Chondrocyte (in vitro differentiated cells): ENCODE results near the gene CDH16. TPM values are rescaled to one million over a fixed set of nuclear protein-coding genes. Genes with fewer than 3 reads are reported as not detected.

ENCODE experiments used
- DNase-seq: peaks from one replicate; pipeline ENCODE4 v3.0.0; 2021; ENCODE audit warnings: mixed read lengths, low spot score
- H3K27ac Mint-ChIP-seq: one replicate; pipeline ENCODE4 v1.8.0; 2021; ENCODE audit warnings: mild to moderate bottlenecking, moderate library complexity, mixed read lengths; ENCODE audit not compliant: unreplicated experiment
- H3K27me3 Mint-ChIP-seq: 2 replicates; pipeline ENCODE4 v1.8.0; 2021; ENCODE audit warnings: low read depth, mixed read lengths
- H3K36me3 Mint-ChIP-seq: 2 replicates; pipeline ENCODE4 v1.8.0; 2021; ENCODE audit warnings: low read depth, mixed read lengths
- H3K4me1 Mint-ChIP-seq: 2 replicates; pipeline ENCODE4 v1.8.0; 2021; ENCODE audit warnings: low read depth, mild to moderate bottlenecking, mixed read lengths
- H3K4me3 Mint-ChIP-seq: one replicate; pipeline ENCODE4 v1.8.0; 2021; ENCODE audit warnings: mild to moderate bottlenecking, moderate library complexity, mixed read lengths; ENCODE audit not compliant: unreplicated experiment
- H3K9me3 Mint-ChIP-seq: 2 replicates; pipeline ENCODE4 v1.8.0; 2021; ENCODE audit warnings: low read depth, mixed read lengths
- total RNA-seq: library from RNA; stranded (reverse); gene quantifications from 3 replicates; pipeline ENCODE4 v1.2.1, GENCODE V29; 2021
- TF ChIP-seq, protein P1 (sequence below): fragments of 200-600 bp; sonication (generic); IDR thresholded peaks from 2 replicates; pipeline ENCODE4 v1.5.0; 2021; ENCODE audit warnings: antibody characterized with exemption, mild to moderate bottlenecking, moderate library complexity

The CDH16 gene
- total RNA-seq, 1 donor from 2014 or later = not detected

GRCh38 chr16:66903544-66904427 lies 14.9 kb downstream of the CDH16 start:
- H3K27ac Mint-ChIP-seq = peak overlapping the region; percentile 61
- peak; percentile 69 for DNase-seq
- peaks cover 6% of the 10 kb centered on the region for H3K27me3 Mint-ChIP-seq
- no peak overlapping the region for H3K4me3 Mint-ChIP-seq
- H3K4me1 Mint-ChIP-seq = peaks cover 48% of the 10 kb centered on the region
- no peaks in the 10 kb centered on the region for H3K36me3 Mint-ChIP-seq
- TF ChIP-seq, protein P1, sequence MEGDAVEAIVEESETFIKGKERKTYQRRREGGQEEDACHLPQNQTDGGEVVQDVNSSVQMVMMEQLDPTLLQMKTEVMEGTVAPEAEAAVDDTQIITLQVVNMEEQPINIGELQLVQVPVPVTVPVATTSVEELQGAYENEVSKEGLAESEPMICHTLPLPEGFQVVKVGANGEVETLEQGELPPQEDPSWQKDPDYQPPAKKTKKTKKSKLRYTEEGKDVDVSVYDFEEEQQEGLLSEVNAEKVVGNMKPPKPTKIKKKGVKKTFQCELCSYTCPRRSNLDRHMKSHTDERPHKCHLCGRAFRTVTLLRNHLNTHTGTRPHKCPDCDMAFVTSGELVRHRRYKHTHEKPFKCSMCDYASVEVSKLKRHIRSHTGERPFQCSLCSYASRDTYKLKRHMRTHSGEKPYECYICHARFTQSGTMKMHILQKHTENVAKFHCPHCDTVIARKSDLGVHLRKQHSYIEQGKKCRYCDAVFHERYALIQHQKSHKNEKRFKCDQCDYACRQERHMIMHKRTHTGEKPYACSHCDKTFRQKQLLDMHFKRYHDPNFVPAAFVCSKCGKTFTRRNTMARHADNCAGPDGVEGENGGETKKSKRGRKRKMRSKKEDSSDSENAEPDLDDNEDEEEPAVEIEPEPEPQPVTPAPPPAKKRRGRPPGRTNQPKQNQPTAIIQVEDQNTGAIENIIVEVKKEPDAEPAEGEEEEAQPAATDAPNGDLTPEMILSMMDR = no peak
- H3K9me3 Mint-ChIP-seq = no peaks in the 10 kb centered on the region

DNA sequence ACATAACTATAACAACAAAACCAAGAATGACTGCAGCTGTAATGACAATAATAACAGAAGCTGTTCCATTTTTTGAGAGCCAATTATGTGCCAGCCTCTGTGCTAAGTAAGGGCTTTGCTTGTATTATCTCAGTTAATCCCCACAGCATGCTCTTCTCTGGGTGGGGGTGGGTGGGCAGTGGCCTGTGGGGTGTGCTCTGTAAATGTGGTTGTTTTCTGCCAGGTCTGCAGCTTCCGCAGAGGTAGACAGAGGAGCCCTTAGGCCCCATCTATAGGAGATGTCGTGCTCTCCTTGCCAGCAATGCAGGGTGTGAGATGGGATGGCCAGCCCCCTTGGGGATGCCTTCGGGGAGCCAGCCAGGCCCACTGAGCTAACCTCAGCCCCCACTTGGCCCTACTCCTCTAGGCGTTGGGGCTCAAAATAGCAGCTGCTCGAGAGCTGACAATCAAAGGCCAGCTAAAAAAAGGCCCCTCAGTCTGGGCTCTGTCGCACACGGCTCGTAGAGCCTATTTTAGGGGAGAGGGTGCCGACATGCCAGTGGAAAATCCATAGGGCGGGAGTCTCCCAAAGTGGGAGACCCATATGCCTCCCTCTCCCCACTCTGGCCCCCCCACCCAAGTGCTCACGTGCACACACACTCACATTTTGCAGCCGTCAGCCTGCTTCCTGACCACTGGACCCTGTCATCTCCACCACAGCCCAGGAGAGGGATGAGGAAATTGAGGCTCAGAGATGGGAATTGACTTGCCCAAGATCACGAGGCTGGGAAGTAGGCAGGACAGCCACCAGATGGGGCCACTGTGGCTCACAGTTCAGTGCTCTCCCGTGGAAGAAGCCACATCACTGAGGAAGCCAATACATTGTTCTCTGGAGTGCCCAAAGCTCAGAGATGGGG lies 15.8 kb downstream of the CDH16 start:
- Mint-ChIP-seq H3K4me3 (no peak overlapping the region), H3K9me3 (no peaks in the 10 kb centered on the region), H3K27me3 (peaks cover 3% of the 10 kb centered on the region), H3K27ac (no peak overlapping the region), H3K36me3 (no peaks in the 10 kb centered on the region), H3K4me1 (peaks cover 51% of the 10 kb centered on the region)
- peak; percentile 64 for DNase-seq
- TF ChIP-seq, protein P1 = no peak

DNA sequence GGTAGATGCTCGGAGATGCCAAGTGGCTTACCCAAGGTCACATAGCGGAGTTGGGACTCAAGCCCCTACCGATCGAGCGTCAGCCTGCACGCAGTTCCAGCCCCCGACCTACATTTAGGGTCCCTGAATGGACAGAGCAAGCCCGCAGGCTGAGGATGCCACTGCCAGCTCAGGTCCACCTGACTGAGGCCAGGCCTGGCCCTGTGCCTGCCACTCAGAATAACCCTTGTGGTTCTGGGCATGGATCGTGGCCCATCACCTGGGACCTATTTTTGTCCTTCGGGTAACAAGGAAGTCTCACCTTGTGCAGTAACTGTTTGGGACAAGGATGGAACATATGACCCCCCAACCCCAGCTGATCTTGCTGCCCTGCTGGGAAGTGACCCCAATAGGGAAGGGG lies 17.1 kb downstream of the CDH16 start:
- DNase-seq = peak; percentile 79
- Mint-ChIP-seq H3K27me3 (no peaks in the 10 kb centered on the region), H3K27ac (no peak overlapping the region), H3K36me3 (no peaks in the 10 kb centered on the region), H3K4me1 (peaks cover 51% of the 10 kb centered on the region), H3K4me3 (no peak overlapping the region), H3K9me3 (no peaks in the 10 kb centered on the region)
- TF ChIP-seq, protein P1 = no peak

- Mint-ChIP-seq H3K27ac (peak overlapping the region; percentile 37), H3K9me3 (no peaks in the 10 kb centered on the region)
- peak; percentile 76 for DNase-seq
These were observed 17.8 kb downstream of the CDH16 start for GRCh38 chr16:66900721-66901441.

More at GRCh38 chr16:66900721-66901441, 17.8 kb downstream of the CDH16 start:
- TF ChIP-seq, protein P1 = no peak
- Mint-ChIP-seq H3K36me3 (no peaks in the 10 kb centered on the region), H3K4me3 (no peak overlapping the region), H3K27me3 (no peaks in the 10 kb centered on the region), H3K4me1 (peaks cover 56% of the 10 kb centered on the region)
